ENCODE results near the gene DLX6. TPM values are rescaled to one million over a fixed set of nuclear protein-coding genes. Genes with fewer than 3 reads are reported as not detected.

Gene DLX6
- total and polyA plus RNA-seq, 7 donors: 0.09 to 0.16 (median 0.14) TPM; not detected in 4

DNA sequence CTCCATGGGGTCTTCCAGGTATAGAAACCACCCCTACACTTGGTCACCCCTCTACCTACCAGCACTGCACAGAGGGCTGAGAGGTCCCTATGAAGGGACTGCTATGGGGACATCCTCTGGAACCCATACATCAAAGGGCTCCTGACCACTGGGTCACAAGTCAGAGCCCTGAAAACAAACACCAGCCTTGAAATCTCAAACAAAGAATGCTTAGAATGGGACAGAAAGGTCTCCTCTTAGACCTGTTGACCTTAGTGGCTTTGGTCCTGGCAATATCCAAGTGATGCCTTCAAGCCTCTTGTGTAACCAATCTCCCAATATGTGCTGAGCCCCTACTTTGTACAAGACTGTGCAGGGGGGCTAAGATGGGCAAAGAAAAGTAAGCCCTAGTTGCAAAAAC, 34.6 kb upstream of the DLX6 start:
- H3K27ac ChIP-seq: no peak overlapping the region
- no peak for DNase-seq
- no peaks in the 10 kb centered on the region for H3K4me1 ChIP-seq
- H3K9me3 ChIP-seq: no peaks in the 10 kb centered on the region
- no peak for TF ChIP-seq POLR2A (IDR thresholded peaks at IDR 0.05)
- no peak for TF ChIP-seq EP300 (IDR thresholded peaks at IDR 0.05)
- no peak for TF ChIP-seq POLR2AphosphoS5 (IDR thresholded peaks at IDR 0.05)
- TF ChIP-seq CTCF (IDR thresholded peaks at IDR 0.05): no peak
- peaks cover 0 to 12% (median 0%) of the 10 kb centered on the region in 3 donors for H3K27me3 ChIP-seq
- intact Hi-C loops (cut with DNase I): no loop called here
- no peak overlapping the region for H3K4me3 ChIP-seq
- H3K36me3 ChIP-seq: no peaks in the 10 kb centered on the region

DNA sequence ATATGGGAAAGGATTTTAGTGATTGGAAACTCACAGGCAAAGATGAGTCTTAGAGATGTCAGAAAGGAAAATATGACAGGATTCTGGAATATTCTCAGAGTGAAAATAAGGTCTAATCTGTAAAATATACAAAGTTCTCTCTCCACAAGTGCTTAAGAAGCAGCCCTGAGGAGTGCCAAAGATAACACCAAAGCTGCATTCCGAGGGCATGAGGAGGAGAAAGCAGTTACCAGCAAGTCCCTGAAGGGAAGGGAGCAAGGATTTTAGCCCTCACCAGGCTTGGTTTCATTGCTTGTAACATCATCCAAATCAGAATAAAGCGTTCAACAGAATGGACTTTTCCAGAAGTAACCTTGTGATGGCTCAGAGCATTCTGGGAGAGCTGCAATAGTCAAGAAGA, 31.4 kb upstream of the DLX6 start:
- TF ChIP-seq POLR2A (IDR thresholded peaks at IDR 0.05): no peak
- no peak for TF ChIP-seq CTCF (IDR thresholded peaks at IDR 0.05)
- no peak for TF ChIP-seq EP300 (IDR thresholded peaks at IDR 0.05)
- TF ChIP-seq POLR2AphosphoS5 (IDR thresholded peaks at IDR 0.05): no peak
- intact Hi-C loops (cut with DNase I): no loop called here
- peaks cover 0 to 7% (median 0%) of the 10 kb centered on the region in 3 donors for H3K27me3 ChIP-seq
- DNase-seq: no peak
- no peaks in the 10 kb centered on the region for H3K36me3 ChIP-seq
- no peak overlapping the region for H3K4me3 ChIP-seq
- WGBS, 2 donors: 59 to 81% methylated on average over 2 of the region's 2 CpGs
- H3K4me1 ChIP-seq: no peaks in the 10 kb centered on the region
- no peaks in the 10 kb centered on the region for H3K9me3 ChIP-seq
- no peak overlapping the region for H3K27ac ChIP-seq

- Histone ChIP-seq H3K36me3 (no peaks in the 10 kb centered on the region), H3K4me1 (no peaks in the 10 kb centered on the region), H3K27me3 (peaks cover 0 to 4% (median 0%) of the 10 kb centered on the region in 3 donors), H3K4me3 (no peak overlapping the region), H3K9me3 (no peaks in the 10 kb centered on the region), H3K27ac (no peak overlapping the region)
- WGBS, 2 donors: 55 to 76% methylated on average over 2 of the region's 2 CpGs
- intact Hi-C loops (cut with DNase I): no loop called here
- DNase-seq: no peak
- TF ChIP-seq CTCF (IDR thresholded peaks at IDR 0.05) (no peak), POLR2A (IDR thresholded peaks at IDR 0.05) (no peak), POLR2AphosphoS5 (IDR thresholded peaks at IDR 0.05) (no peak), EP300 (IDR thresholded peaks at IDR 0.05) (no peak)
Measured at GRCh38 chr7:96976106-96976505, 29.2 kb upstream of the DLX6 start.

DNA sequence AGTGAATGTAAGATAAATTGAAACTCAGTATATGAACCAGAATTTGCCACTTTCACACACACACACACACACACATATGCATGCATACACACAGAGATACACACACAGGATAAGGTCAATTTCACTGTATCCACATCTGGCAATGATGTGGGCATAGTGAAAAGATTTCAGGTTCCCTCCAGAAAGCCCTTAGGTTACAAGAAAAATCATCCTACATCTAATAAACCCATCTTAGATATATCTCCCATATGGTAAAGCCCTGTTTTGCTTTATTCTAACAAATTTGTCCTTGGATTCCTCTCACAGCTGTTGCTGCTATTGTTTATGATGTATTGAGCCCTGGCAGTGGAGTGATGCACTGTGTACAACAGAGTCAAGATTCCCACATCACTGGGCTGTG, 27.9 kb upstream of the DLX6 start:
- no peak for DNase-seq
- Histone ChIP-seq H3K4me3 (no peak overlapping the region), H3K27me3 (peaks cover 0 to 4% (median 0%) of the 10 kb centered on the region in 3 donors), H3K4me1 (no peaks in the 10 kb centered on the region), H3K36me3 (no peaks in the 10 kb centered on the region), H3K27ac (no peak overlapping the region), H3K9me3 (no peaks in the 10 kb centered on the region)
- TF ChIP-seq EP300 (IDR thresholded peaks at IDR 0.05): no peak
- no peak for TF ChIP-seq POLR2A (IDR thresholded peaks at IDR 0.05)
- TF ChIP-seq POLR2AphosphoS5 (IDR thresholded peaks at IDR 0.05): no peak
- TF ChIP-seq CTCF (IDR thresholded peaks at IDR 0.05): no peak
- intact Hi-C loops (cut with DNase I): no loop called here

DNA sequence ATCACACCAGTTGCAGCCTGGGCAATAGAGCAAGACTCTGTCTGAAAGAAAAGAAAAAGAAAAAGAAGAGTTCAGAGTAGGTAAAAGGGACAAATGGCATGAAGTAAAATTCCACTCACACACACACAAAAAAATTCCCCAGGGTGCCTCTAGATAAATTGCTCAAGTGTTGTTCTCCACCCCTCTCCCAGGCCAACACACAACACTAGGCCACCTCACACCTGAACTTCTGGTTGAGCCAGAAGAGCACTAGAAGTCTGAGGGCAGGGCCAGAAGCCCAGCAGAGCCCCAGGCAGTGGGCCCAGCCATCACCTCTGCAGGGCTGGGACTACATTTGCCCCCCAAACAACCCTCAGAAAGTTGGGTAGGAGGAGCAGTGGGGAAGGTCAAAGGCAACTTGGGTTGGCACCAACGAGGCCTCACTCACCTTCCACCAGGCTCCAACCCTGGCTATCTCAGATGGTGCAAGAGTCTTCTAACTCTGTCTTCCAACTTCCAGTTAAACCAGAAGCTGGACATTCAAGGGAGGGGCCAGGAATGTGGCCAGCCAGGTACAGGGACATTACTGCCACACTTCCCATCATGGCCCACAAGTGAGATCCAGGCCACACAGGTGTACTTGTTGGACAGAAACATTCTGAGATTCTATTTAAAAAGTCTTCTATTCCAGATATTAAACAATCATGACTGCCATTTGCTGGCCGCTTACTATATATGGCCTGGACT, 25.6 kb upstream of the DLX6 start:
- intact Hi-C loops (cut with DNase I): no loop called here
- Histone ChIP-seq H3K27ac (no peak overlapping the region), H3K4me3 (no peak overlapping the region), H3K4me1 (no peaks in the 10 kb centered on the region), H3K9me3 (no peaks in the 10 kb centered on the region), H3K36me3 (no peaks in the 10 kb centered on the region), H3K27me3 (peaks cover 0 to 10% (median 0%) of the 10 kb centered on the region in 3 donors)
- 88 to 90% methylated on average over 2 of the region's 2 CpGs for WGBS, 2 donors
- DNase-seq: no peak
- no peak for TF ChIP-seq POLR2AphosphoS5 (IDR thresholded peaks at IDR 0.05)
- TF ChIP-seq CTCF (IDR thresholded peaks at IDR 0.05): no peak
- TF ChIP-seq POLR2A (IDR thresholded peaks at IDR 0.05): no peak
- no peak for TF ChIP-seq EP300 (IDR thresholded peaks at IDR 0.05)
